ENCODE results near the gene MTMR1.
A peak's percentile ranks its signal among the peaks of the same experiment; 100 is the strongest.

MTMR1 gene

GRCh38 chrX:150692831-150693724 is at the start of gene MTMR1:
Gene MTMR1, plus strand, starts transcription at chrX:150693396. Its CDS starts 135 bp downstream, at chrX:150693531.
- peak; percentile 51 to 53 for DNase-seq (ENCODE audit: low read depth in 2 of 2)

GRCh38 chrX:150643958-150644357 is 49.2 kb upstream of the MTMR1 start:
- DNase-seq (ENCODE audit: low read depth in 2 of 2), result no peak

DNA sequence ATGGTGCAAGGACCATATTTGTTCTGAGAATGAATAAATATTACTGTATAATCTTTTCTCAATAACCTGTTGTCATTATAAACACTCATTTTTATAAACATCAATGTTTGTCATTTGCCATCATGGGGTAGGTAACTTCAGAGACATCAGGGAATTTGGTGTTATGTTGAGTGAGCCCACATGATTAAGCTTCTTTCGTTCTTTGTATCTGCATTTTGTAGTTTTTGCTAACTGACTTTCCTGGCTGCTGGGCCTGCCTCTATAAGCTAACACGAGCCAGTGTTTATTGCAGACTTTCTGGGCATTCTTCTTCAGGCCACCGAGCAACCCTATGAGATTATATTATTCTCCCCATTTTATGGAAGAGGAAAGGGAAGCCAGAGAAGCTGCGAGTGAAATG is 48.8 kb upstream of the MTMR1 start:
- no peak for DNase-seq (ENCODE audit: low read depth in 2 of 2)

- no peak for DNase-seq (ENCODE audit: low read depth in 2 of 2)
Observed at GRCh38 chrX:150647331-150647730, 45.9 kb upstream of the MTMR1 start.

- DNase-seq (ENCODE audit: low read depth in 2 of 2), result no peak
Observed at GRCh38 chrX:150648296-150648940, 44.8 kb upstream of the MTMR1 start.

DNA sequence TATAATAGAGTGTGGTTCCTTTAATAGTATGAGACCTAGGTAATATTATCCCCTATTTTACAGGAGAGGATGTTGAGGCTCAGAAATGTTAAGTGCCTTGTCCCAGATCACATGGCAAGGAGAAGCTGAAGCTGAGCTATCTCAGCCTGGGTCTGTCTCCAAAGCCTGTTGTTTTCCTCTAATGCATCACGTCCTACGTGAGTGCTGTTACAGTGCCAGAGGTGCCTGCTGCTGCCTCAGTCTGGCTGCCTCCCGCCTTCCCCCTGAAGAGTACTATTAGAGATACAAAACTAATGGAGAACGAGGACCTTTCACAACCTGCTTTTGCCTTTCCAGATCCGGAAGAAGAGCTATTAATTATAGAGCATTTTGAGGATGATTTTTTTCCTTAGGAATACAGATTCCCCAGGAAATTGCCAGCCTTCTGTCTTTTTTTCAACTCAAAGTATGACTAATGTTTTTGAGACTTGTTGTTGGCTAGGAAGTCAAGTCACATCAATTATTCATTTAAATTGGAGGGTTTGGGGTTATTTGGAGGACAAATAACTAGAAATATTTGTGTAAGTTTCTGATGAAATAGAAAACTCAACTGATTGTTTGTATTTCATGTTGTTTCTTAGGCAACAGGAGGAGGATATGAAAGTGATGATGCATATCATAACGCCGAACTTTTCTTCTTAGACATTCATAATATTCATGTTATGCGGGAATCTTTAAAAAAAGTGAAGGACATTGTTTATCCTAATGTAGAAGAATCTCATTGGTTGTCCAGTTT is 43.9 kb upstream of the MTMR1 start:
- DNase-seq (ENCODE audit: low read depth in 2 of 2), result no peak

- DNase-seq (ENCODE audit: low read depth in 2 of 2), result no peak
Observed at GRCh38 chrX:150651906-150652305, 41.3 kb upstream of the MTMR1 start.

DNA sequence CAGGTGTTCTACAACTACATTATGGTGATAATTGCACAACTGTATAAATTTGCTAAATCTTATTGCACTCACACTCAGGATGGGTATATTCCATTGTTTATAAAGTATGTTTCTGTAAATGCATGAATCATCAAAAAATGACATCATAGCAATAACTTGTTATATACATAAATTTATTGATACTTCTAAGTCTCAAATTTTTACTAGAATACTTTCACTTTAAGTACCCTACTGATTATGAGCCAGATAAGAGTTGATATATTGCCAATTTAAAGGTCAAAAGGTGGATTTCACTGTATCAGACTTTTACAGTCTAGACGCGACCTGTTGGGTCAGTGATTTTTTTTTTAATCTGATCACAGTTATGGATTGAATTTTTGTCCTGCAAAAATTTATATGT is 37.4 kb upstream of the MTMR1 start:
- no peak for DNase-seq (ENCODE audit: low read depth in 2 of 2)

DNA sequence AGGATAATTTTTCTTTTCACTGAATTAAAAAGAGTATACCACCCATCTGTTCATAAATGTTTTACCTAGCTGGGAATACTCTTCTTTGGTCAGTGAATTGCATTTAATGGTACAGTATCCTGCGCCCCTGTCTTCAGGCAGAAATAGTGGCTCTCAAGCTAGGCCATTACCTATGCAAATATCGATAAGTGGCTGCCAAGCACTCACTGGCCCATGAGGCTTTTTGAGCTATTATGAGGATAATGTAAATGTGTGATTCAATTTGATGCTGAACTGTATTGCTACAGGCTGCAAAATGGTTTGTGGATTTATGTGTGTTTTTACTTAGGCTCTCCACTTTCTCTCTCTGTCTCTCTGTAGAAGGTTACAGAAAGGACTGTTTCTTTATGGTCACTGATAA is 30.1 kb upstream of the MTMR1 start:
- DNase-seq (ENCODE audit: low read depth in 2 of 2), result no peak

DNA sequence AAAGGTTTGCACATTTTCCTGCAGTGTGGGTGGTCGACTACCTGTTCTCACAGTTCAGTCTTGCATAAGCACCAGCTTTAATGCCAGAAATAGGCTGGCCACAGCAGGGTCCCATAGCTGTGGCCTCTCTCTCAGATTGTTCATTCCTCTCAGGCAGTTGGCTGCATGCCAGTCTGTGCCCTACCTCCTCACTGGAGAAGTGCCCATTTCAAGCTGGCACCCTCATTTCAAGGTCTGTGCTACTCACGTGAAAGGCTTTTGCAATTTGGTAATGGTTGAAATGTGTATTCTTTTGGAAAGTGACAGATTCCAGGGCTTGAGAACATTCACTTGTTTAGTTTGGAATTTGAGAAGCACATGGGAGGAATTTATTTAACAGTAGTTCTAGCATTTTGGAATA is 28.9 kb upstream of the MTMR1 start:
- no peak for DNase-seq (ENCODE audit: low read depth in 2 of 2)

GRCh38 chrX:150676221-150676620 is 17.0 kb upstream of the MTMR1 start:
- no peak for DNase-seq (ENCODE audit: low read depth in 2 of 2)

DNA sequence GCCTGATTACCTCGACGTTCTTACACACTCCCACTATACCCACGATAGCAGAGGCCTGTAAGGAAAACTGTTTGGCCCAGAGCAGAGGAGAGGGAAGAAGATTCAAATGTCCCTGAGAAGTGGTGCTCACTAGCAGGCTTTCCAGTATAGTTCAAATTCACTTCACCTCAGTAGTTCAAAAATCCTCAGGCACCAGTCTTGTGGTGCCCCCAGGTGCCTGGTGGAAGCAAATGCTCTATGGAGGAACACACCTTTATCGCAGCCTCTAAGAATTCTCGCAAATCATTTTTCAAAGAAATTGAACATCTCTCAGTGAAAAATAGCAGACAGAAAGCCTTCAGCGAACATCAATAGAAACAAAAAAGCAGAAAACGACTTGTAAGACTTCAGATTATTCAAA is 12.2 kb upstream of the MTMR1 start:
- DNase-seq (ENCODE audit: low read depth in 2 of 2), result no peak

GRCh38 chrX:150683112-150683511 is 10.1 kb upstream of the MTMR1 start:
- no peak for DNase-seq (ENCODE audit: low read depth in 2 of 2)

GRCh38 chrX:150683536-150684146 is 9.6 kb upstream of the MTMR1 start:
- peak in 1 of 2 donors; percentile 25 for DNase-seq (ENCODE audit: low read depth in 2 of 2)

- no peak for DNase-seq (ENCODE audit: low read depth in 2 of 2)
Observed at GRCh38 chrX:150688911-150689451, 4.2 kb upstream of the MTMR1 start.

- no peak for DNase-seq (ENCODE audit: low read depth in 2 of 2)
Observed at GRCh38 chrX:150690126-150690525, 3.1 kb upstream of the MTMR1 start.

DNA sequence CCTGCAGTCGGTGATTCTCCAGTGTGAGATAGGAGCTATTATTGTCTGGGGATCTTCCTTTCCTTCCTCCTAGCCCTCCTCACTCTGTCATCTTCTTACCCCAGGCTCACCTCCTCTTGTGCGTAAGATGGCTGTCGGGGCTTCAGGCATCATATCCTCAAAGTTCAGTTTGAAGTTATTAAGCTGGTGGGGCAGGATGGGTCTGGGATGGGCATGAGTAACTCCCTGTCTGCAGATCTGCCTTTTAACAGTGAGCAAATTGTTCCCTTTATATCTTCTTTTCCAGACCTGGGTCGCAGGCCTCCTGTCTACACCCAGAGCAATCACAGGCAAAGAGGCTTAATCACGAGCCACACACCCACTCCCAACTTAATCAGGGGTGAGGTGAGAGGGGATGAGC is 900 bp upstream of the MTMR1 start:
- no peak for DNase-seq (ENCODE audit: low read depth in 2 of 2)

- peak; percentile 38 to 41 for DNase-seq (ENCODE audit: low read depth in 2 of 2)
Observed at GRCh38 chrX:150693725-150694574, 754 bp downstream of the MTMR1 start.

DNA sequence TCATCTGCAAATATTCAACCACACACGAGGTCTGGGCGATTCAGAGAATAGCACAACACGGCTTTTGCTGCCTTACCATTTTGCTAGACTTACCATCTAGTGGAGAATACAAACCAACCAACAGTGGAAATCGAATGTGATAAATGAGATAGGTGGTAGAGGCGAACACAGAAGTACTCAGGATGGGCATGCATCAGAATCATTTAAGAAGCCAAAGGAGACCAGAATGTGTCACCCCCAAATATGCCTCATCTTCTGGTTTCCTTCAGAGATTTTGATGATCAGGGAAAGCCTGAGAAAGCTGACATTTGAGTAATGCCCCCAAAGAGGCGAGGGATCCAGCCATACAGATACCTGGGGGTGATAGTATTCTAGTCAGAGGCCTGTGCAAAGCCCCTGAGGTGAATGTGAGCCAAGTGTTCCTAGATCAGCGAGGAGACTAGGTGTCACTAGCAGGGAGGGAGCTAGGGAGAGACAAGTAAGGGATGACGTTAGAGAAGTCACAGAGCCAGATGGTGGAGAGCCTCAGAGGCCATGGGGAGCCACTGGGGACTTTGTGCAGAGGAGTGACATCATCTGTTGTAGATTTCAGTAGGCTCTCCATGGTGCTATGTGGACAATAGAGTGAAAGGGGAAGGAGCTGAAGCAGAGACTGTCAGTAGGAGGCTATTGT is 1.7 kb downstream of the MTMR1 start:
- DNase-seq (ENCODE audit: low read depth in 2 of 2), result no peak

DNA sequence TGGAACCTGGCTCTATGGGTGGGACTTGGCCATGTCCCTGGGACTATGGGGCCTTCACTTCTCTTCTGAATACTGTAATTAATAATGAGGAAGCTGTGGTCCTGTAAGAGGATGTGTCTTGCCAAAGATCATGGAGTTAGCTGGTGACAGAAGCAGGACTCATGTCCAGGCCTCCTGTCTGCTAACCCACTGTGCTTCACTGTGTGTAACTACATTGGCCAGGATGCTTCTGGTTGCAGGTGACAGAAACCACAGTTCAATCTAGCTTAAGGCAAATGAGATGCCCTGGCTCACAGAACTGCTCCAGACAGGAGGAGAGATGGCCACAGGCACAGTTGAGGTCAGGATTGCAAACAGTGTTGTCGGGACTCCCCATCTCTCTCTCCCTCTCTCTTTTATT is 3.1 kb downstream of the MTMR1 start:
- DNase-seq (ENCODE audit: low read depth in 2 of 2), result no peak

Data from stimulated activated CD4-positive, alpha-beta T cell treated with anti-CD3 and anti-CD28 coated beads, Interleukin-1b, Interleukin-23, amount 100 ng/mL, for 4 hours (primary cell).